ENCODE results near the gene ABLIM1. TPM values are rescaled to one million over a fixed set of nuclear protein-coding genes. Genes with fewer than 3 reads are reported as not detected.

ABLIM1 gene
- total and polyA plus RNA-seq, 10 of the 15 experiments (the other 5 are each of a cell fraction or from before 2014, with no cell fraction given) = 14.2 to 50.5 (median 28.1) TPM

GRCh38 chr10:114398587-114399331, 259.3 kb downstream of the ABLIM1 start (continued):
- no peak for TF ChIP-seq ZBTB11 (CRISPR knock-in tag; IDR thresholded peaks at IDR 0.05)
- TF ChIP-seq EZH2 (IDR thresholded peaks at IDR 0.05; ENCODE audit: borderline replicate concordance, control insufficient read depth, low read depth, low read length) = no peak
- TF ChIP-seq SIN3A (IDR thresholded peaks at IDR 0.05; ENCODE audit: low read depth, low read length) = no peak
- TF ChIP-seq POLR2AphosphoS5 (IDR thresholded peaks at IDR 0.05; ENCODE audit: low read length) = no peak
- no peak for TF ChIP-seq DPF2 (IDR thresholded peaks at IDR 0.05)
- no peak for TF ChIP-seq ZZZ3 (IDR thresholded peaks at IDR 0.05; ENCODE audit: control insufficient read depth, insufficient read length, low read depth)
- TF ChIP-seq PAX8 (IDR thresholded peaks at IDR 0.05) = no peak

- POLR2A ChIA-PET = interaction anchor here (0.9 kb wide), 1 partner anchor 94 kb away, joined by 3 read pairs; no protein-coding TSS in a partner anchor
- no TSS peak for BruUV-seq (replicated peaks)
- peak overlapping the region; percentile 52; the same call in 1 of the 2 replicates for H3K4me2 ChIP-seq (ENCODE audit: control insufficient read depth, insufficient read depth)
- H3K27ac ChIP-seq (ENCODE audit: control insufficient read depth, insufficient read depth) = peak overlapping the region; percentile 41
- H4K20me1 ChIP-seq (ENCODE audit: control insufficient read depth, insufficient read depth) = no peaks in the 10 kb centered on the region
- H3K4me1 ChIP-seq (ENCODE audit: control insufficient read depth, insufficient read depth, low read length) = peaks cover 18% of the 10 kb centered on the region
- H2AFZ ChIP-seq (ENCODE audit: control insufficient read depth, low read depth, low read length) = peak overlapping the region; percentile 29
- CTCF ChIA-PET = interaction anchor here (0.6 to 5.7 kb wide), 10 partner anchors 10 to 161 kb away, joined by 3 to 25 read pairs (median 5); no protein-coding TSS in a partner anchor
- RAD21 ChIA-PET (ENCODE audit: unreplicated experiment) = interaction anchor here (0.8 to 5.3 kb wide), 8 partner anchors 10 to 94 kb away, joined by 3 to 27 read pairs (median 6); no protein-coding TSS in a partner anchor
- FAIRE-seq = no peak
- ATAC-seq = peak; percentile 70
- intact Hi-C loops (cut with micrococcal nuclease; ENCODE audit: unreplicated experiment) = no loop called here
- no peak for DNase-seq (ENCODE audit: low read depth, low spot score)
- H3K36me3 ChIP-seq (ENCODE audit: control insufficient read depth in 2 of 2, insufficient read depth in 2 of 2, low read length in 1 of 2) = no peaks in the 10 kb centered on the region
- no peaks in the 10 kb centered on the region; the same call in 2 of the 3 replicates for H3K9me3 ChIP-seq (replicated peaks; ENCODE audit: control insufficient read depth, insufficient read depth, low read length)
- no peaks in the 10 kb centered on the region for H3K79me2 ChIP-seq (ENCODE audit: control insufficient read depth, insufficient read depth, low read length)
- SMC1A ChIA-PET (ENCODE audit: uncharacterized antibody, unreplicated experiment) = interaction anchor here (0.8 to 3.7 kb wide), 13 partner anchors 9 to 1093 kb away, joined by 3 to 26 read pairs (median 3); no protein-coding TSS in a partner anchor
- in situ Hi-C loops (cut with MboI) = no loop called here
- H3K9ac ChIP-seq (ENCODE audit: control insufficient read depth, insufficient read depth, low read length) = peak overlapping the region; percentile 36; the same call in 1 of the 2 replicates
- peaks cover 0 to under 1% of the 10 kb centered on the region in 2 experiments; a peak in 1 of 4 replicates for H3K27me3 ChIP-seq (replicated peaks in 1 of 2; ENCODE audit: control insufficient read depth in 2 of 2, insufficient read depth in 2 of 2, low read length in 1 of 2)
- H3K4me3 ChIP-seq = no peak overlapping the region
- 63% methylated on average over 6 of the region's 6 CpGs for WGBS (ENCODE audit: insufficient coverage, insufficient replicate concordance, low lambda C conversion rate, missing lambda C conversion rate)
- TF ChIP-seq MYB (IDR thresholded peaks at IDR 0.05; ENCODE audit: borderline replicate concordance, low read depth, low read length) (no peak), ZNF687 (IDR thresholded peaks at IDR 0.05) (no peak), IKZF2 (IDR thresholded peaks at IDR 0.05) (0 out of 4 replicates have a peak, but pooled peaks of 1 of the 2 experiments have one; percentile 30), HDAC2 (IDR thresholded peaks at IDR 0.05) (no peak), POU2F2 (IDR thresholded peaks at IDR 0.05; ENCODE audit: borderline replicate concordance, low read depth, low read length) (no peak)
These were observed 260.4 kb downstream of the ABLIM1 start for GRCh38 chr10:114397651-114398145.
